ENCODE results near the gene UBALD1.

UBALD1 gene

GRCh38 chr16:4646773-4647643 lies 32.3 kb upstream of the UBALD1 start:
- DNase-seq (ENCODE audit: low read depth) = no peak

GRCh38 chr16:4641895-4642294 lies 27.2 kb upstream of the UBALD1 start:
- DNase-seq (ENCODE audit: low read depth) = no peak

- no peak for DNase-seq (ENCODE audit: low read depth)
Observed at GRCh38 chr16:4641306-4641687, 26.6 kb upstream of the UBALD1 start.

- DNase-seq (ENCODE audit: low read depth) = no peak
Observed at GRCh38 chr16:4640572-4641305, 26.1 kb upstream of the UBALD1 start.

- DNase-seq (ENCODE audit: low read depth) = no peak
Observed at GRCh38 chr16:4639899-4640509, 25.3 kb upstream of the UBALD1 start.

GRCh38 chr16:4637501-4638166 lies 22.9 kb upstream of the UBALD1 start:
- DNase-seq (ENCODE audit: low read depth) = no peak

GRCh38 chr16:4636196-4636595 lies 21.5 kb upstream of the UBALD1 start:
- DNase-seq (ENCODE audit: low read depth) = no peak

- no peak for DNase-seq (ENCODE audit: low read depth)
Observed at GRCh38 chr16:4634768-4635167, 20.1 kb upstream of the UBALD1 start.

GRCh38 chr16:4633910-4634635 lies 19.4 kb upstream of the UBALD1 start:
- no peak for DNase-seq (ENCODE audit: low read depth)

GRCh38 chr16:4631444-4631843 lies 16.8 kb upstream of the UBALD1 start:
- no peak for DNase-seq (ENCODE audit: low read depth)

GRCh38 chr16:4628283-4628682 lies 13.6 kb upstream of the UBALD1 start:
- DNase-seq (ENCODE audit: low read depth) = no peak

GRCh38 chr16:4626396-4626795 lies 11.7 kb upstream of the UBALD1 start:
- no peak for DNase-seq (ENCODE audit: low read depth)

- no peak for DNase-seq (ENCODE audit: low read depth)
Observed at GRCh38 chr16:4625560-4626159, 11.0 kb upstream of the UBALD1 start.

GRCh38 chr16:4624827-4625559 lies 10.3 kb upstream of the UBALD1 start:
- peak; percentile 60 for DNase-seq (ENCODE audit: low read depth)

GRCh38 chr16:4624015-4624826 lies 9.5 kb upstream of the UBALD1 start, which contains the start of gene MGRN1:
TSS of gene MGRN1 (plus strand) at chr16:4624826. CDS start at chr16:4624961, 135 bp downstream.
- DNase-seq (ENCODE audit: low read depth) = peak; percentile 84

- DNase-seq (ENCODE audit: low read depth) = no peak
Observed at GRCh38 chr16:4623593-4623992, 8.9 kb upstream of the UBALD1 start.

- no peak for DNase-seq (ENCODE audit: low read depth)
Observed at GRCh38 chr16:4618645-4619418, 4.1 kb upstream of the UBALD1 start.

- no peak for DNase-seq (ENCODE audit: low read depth)
Observed at GRCh38 chr16:4617880-4618279, 3.2 kb upstream of the UBALD1 start.
